ENCODE measurements around the gene TOX3.

The TOX3 gene

GRCh38 chr16:52418201-52418600, 128.7 kb downstream of the TOX3 start:
- no peak for DNase-seq (ENCODE audit: low spot score)
- Histone ChIP-seq H2BK120ac (ENCODE audit: low read depth, low read length) (no peak overlapping the region), H3K79me1 (ENCODE audit: low read depth, low read length) (no peaks in the 10 kb centered on the region), H3K9ac (ENCODE audit: low read depth, low read length, poor library complexity) (no peak overlapping the region), H4K8ac (ENCODE audit: low read depth, low read length) (no peak overlapping the region), H2BK5ac (ENCODE audit: low read length) (no peak overlapping the region), H2BK12ac (ENCODE audit: low read length) (no peak overlapping the region), H2BK15ac (ENCODE audit: low read length) (no peak overlapping the region), H4K91ac (ENCODE audit: low read depth, low read length, poor library complexity) (no peak overlapping the region), H3K4me2 (ENCODE audit: insufficient read depth, low read length, poor library complexity, severe bottlenecking) (no peak overlapping the region), H3K27ac (replicated peaks; ENCODE audit: low read length) (no peak overlapping the region), H3K4me3 (ENCODE audit: low read length in 2 of 2) (no peak overlapping the region), H3K14ac (ENCODE audit: low read length) (no peak overlapping the region), H3K36me3 (replicated peaks in 1 of 2; ENCODE audit: control insufficient read depth in 2 of 2, insufficient read depth in 2 of 2, low read length in 2 of 2) (no peaks in the 10 kb centered on the region), H3K4me1 (ENCODE audit: control insufficient read depth in 2 of 2, insufficient read depth in 1 of 2, low read depth in 1 of 2, low read length in 2 of 2) (no peaks in the 10 kb centered on the region), H2AK5ac (ENCODE audit: low read depth, low read length) (no peak overlapping the region), H2AFZ (ENCODE audit: low read length) (no peak overlapping the region), H3K27me3 (ENCODE audit: control insufficient read depth in 3 of 3, insufficient read depth in 3 of 3, low read depth in 1 of 3, low read length in 3 of 3) (no peaks in the 10 kb centered on the region), H3K9me3 (replicated peaks in 1 of 2; ENCODE audit: control insufficient read depth in 2 of 2, insufficient read depth in 1 of 2, low read depth in 1 of 2, low read length in 2 of 2) (peaks cover 2 to 5% of the 10 kb centered on the region in 2 donors), H3K4ac (ENCODE audit: low read length) (no peak overlapping the region), H3K18ac (ENCODE audit: low read length) (no peak overlapping the region), H3K23ac (ENCODE audit: low read depth, low read length, poor library complexity) (no peak overlapping the region)
- no CpG with 5 or more reads among the region's 3 CpGs for WGBS, 2 donors (ENCODE audit: extremely low coverage in 2 of 2, insufficient read length in 2 of 2, insufficient replicate concordance in 1 of 2)

- Histone ChIP-seq H3K27ac (replicated peaks; ENCODE audit: low read length) (no peak overlapping the region), H2BK5ac (ENCODE audit: low read length) (no peak overlapping the region), H3K4me3 (ENCODE audit: low read length in 2 of 2) (no peak overlapping the region), H2BK120ac (ENCODE audit: low read depth, low read length) (no peak overlapping the region), H3K9ac (ENCODE audit: low read depth, low read length, poor library complexity) (no peak overlapping the region), H3K9me3 (replicated peaks in 1 of 2; ENCODE audit: control insufficient read depth in 2 of 2, insufficient read depth in 1 of 2, low read depth in 1 of 2, low read length in 2 of 2) (peaks cover 2 to 5% of the 10 kb centered on the region in 2 donors), H3K4ac (ENCODE audit: low read length) (no peak overlapping the region), H3K23ac (ENCODE audit: low read depth, low read length, poor library complexity) (no peak overlapping the region), H3K27me3 (ENCODE audit: control insufficient read depth in 3 of 3, insufficient read depth in 3 of 3, low read depth in 1 of 3, low read length in 3 of 3) (no peaks in the 10 kb centered on the region), H3K18ac (ENCODE audit: low read length) (no peak overlapping the region), H3K14ac (ENCODE audit: low read length) (no peak overlapping the region), H2BK12ac (ENCODE audit: low read length) (no peak overlapping the region), H3K79me1 (ENCODE audit: low read depth, low read length) (no peaks in the 10 kb centered on the region), H3K4me2 (ENCODE audit: insufficient read depth, low read length, poor library complexity, severe bottlenecking) (no peak overlapping the region), H4K8ac (ENCODE audit: low read depth, low read length) (no peak overlapping the region), H2BK15ac (ENCODE audit: low read length) (no peak overlapping the region), H3K36me3 (replicated peaks in 1 of 2; ENCODE audit: control insufficient read depth in 2 of 2, insufficient read depth in 2 of 2, low read length in 2 of 2) (no peaks in the 10 kb centered on the region), H3K4me1 (ENCODE audit: control insufficient read depth in 2 of 2, insufficient read depth in 1 of 2, low read depth in 1 of 2, low read length in 2 of 2) (no peaks in the 10 kb centered on the region), H2AFZ (ENCODE audit: low read length) (no peak overlapping the region), H4K91ac (ENCODE audit: low read depth, low read length, poor library complexity) (no peak overlapping the region), H2AK5ac (ENCODE audit: low read depth, low read length) (no peak overlapping the region)
- WGBS, 2 donors (ENCODE audit: extremely low coverage in 2 of 2, insufficient read length in 2 of 2, insufficient replicate concordance in 1 of 2), result no CpG with 5 or more reads among the region's 1 CpG
- no peak for DNase-seq (ENCODE audit: low spot score)
Observed at GRCh38 chr16:52416888-52417287, 130.1 kb downstream of the TOX3 start.

GRCh38 chr16:52411011-52411410, 135.9 kb downstream of the TOX3 start:
- no peaks in the 10 kb centered on the region for H3K27me3 ChIP-seq (ENCODE audit: control insufficient read depth in 3 of 3, insufficient read depth in 3 of 3, low read depth in 1 of 3, low read length in 3 of 3)
- no peak overlapping the region for H3K23ac ChIP-seq (ENCODE audit: low read depth, low read length, poor library complexity)
- peak overlapping the region; percentile 74 for H2AFZ ChIP-seq (ENCODE audit: low read length)
- H3K14ac ChIP-seq (ENCODE audit: low read length), result no peak overlapping the region
- no peak overlapping the region for H4K91ac ChIP-seq (ENCODE audit: low read depth, low read length, poor library complexity)
- H3K9ac ChIP-seq (ENCODE audit: low read depth, low read length, poor library complexity), result no peak overlapping the region
- no peak overlapping the region for H2BK120ac ChIP-seq (ENCODE audit: low read depth, low read length)
- no peak overlapping the region for H2BK12ac ChIP-seq (ENCODE audit: low read length)
- peaks cover 0 to 2% of the 10 kb centered on the region in 2 donors for H3K9me3 ChIP-seq (replicated peaks in 1 of 2; ENCODE audit: control insufficient read depth in 2 of 2, insufficient read depth in 1 of 2, low read depth in 1 of 2, low read length in 2 of 2)
- H3K4ac ChIP-seq (ENCODE audit: low read length), result no peak overlapping the region
- no peak overlapping the region for H2BK5ac ChIP-seq (ENCODE audit: low read length)
- no peak overlapping the region for H2BK15ac ChIP-seq (ENCODE audit: low read length)
- no peak overlapping the region for H3K4me2 ChIP-seq (ENCODE audit: insufficient read depth, low read length, poor library complexity, severe bottlenecking)
- WGBS, 2 donors (ENCODE audit: extremely low coverage in 2 of 2, insufficient read length in 2 of 2, insufficient replicate concordance in 1 of 2), result no CpG with 5 or more reads among the region's 3 CpGs
- H3K4me1 ChIP-seq (ENCODE audit: control insufficient read depth in 2 of 2, insufficient read depth in 1 of 2, low read depth in 1 of 2, low read length in 2 of 2), result peaks cover 0 to 9% of the 10 kb centered on the region in 2 donors
- no peaks in the 10 kb centered on the region for H3K79me1 ChIP-seq (ENCODE audit: low read depth, low read length)
- no peak overlapping the region for H3K4me3 ChIP-seq (ENCODE audit: low read length in 2 of 2)
- no peak overlapping the region for H3K18ac ChIP-seq (ENCODE audit: low read length)
- H3K27ac ChIP-seq (replicated peaks; ENCODE audit: low read length), result no peak overlapping the region
- no peaks in the 10 kb centered on the region for H3K36me3 ChIP-seq (replicated peaks in 1 of 2; ENCODE audit: control insufficient read depth in 2 of 2, insufficient read depth in 2 of 2, low read length in 2 of 2)
- no peak overlapping the region for H4K8ac ChIP-seq (ENCODE audit: low read depth, low read length)
- H2AK5ac ChIP-seq (ENCODE audit: low read depth, low read length), result no peak overlapping the region
- no peak for DNase-seq (ENCODE audit: low spot score)

GRCh38 chr16:52408191-52408845, 138.6 kb downstream of the TOX3 start:
- no peak overlapping the region for H2BK120ac ChIP-seq (ENCODE audit: low read depth, low read length)
- H3K4me3 ChIP-seq (ENCODE audit: low read length in 2 of 2), result no peak overlapping the region
- H4K91ac ChIP-seq (ENCODE audit: low read depth, low read length, poor library complexity), result no peak overlapping the region
- H3K27ac ChIP-seq (replicated peaks; ENCODE audit: low read length), result no peak overlapping the region
- H3K27me3 ChIP-seq (ENCODE audit: control insufficient read depth in 3 of 3, insufficient read depth in 3 of 3, low read depth in 1 of 3, low read length in 3 of 3), result no peaks in the 10 kb centered on the region
- no peak overlapping the region for H3K14ac ChIP-seq (ENCODE audit: low read length)
- H2BK15ac ChIP-seq (ENCODE audit: low read length), result no peak overlapping the region
- WGBS, 2 donors (ENCODE audit: extremely low coverage in 2 of 2, insufficient read length in 2 of 2, insufficient replicate concordance in 1 of 2), result no CpG with 5 or more reads among the region's 1 CpG
- no peaks in the 10 kb centered on the region for H3K79me1 ChIP-seq (ENCODE audit: low read depth, low read length)
- H2AFZ ChIP-seq (ENCODE audit: low read length), result peak overlapping the region; percentile 11
- DNase-seq (ENCODE audit: low spot score), result no peak
- H3K9ac ChIP-seq (ENCODE audit: low read depth, low read length, poor library complexity), result no peak overlapping the region
- H2AK5ac ChIP-seq (ENCODE audit: low read depth, low read length), result no peak overlapping the region
- no peak overlapping the region for H3K23ac ChIP-seq (ENCODE audit: low read depth, low read length, poor library complexity)
- no peak overlapping the region for H3K4me2 ChIP-seq (ENCODE audit: insufficient read depth, low read length, poor library complexity, severe bottlenecking)
- no peak overlapping the region for H3K4ac ChIP-seq (ENCODE audit: low read length)
- H3K4me1 ChIP-seq (ENCODE audit: control insufficient read depth in 2 of 2, insufficient read depth in 1 of 2, low read depth in 1 of 2, low read length in 2 of 2), result peaks cover 0 to 9% of the 10 kb centered on the region in 2 donors
- H4K8ac ChIP-seq (ENCODE audit: low read depth, low read length), result no peak overlapping the region
- H3K36me3 ChIP-seq (replicated peaks in 1 of 2; ENCODE audit: control insufficient read depth in 2 of 2, insufficient read depth in 2 of 2, low read length in 2 of 2), result no peaks in the 10 kb centered on the region
- H3K9me3 ChIP-seq (replicated peaks in 1 of 2; ENCODE audit: control insufficient read depth in 2 of 2, insufficient read depth in 1 of 2, low read depth in 1 of 2, low read length in 2 of 2), result no peaks in the 10 kb centered on the region
- H2BK12ac ChIP-seq (ENCODE audit: low read length), result no peak overlapping the region
- H3K18ac ChIP-seq (ENCODE audit: low read length), result no peak overlapping the region
- H2BK5ac ChIP-seq (ENCODE audit: low read length), result no peak overlapping the region

Measured in neuronal stem cell (in vitro differentiated cells).